Trophoblast cell (in vitro differentiated cells and primary cell): ENCODE results near the gene SF3A1.
A peak's percentile ranks its signal among the peaks of the same experiment; 100 is the strongest.

Source experiments
- DNase-seq, 2 donors: peaks; one replicate each; pipeline ENCODE4 v3.0.0-alpha.2; 2016
- H2AFZ ChIP-seq: 2 replicates; pipeline ENCODE4 v1.6.1; 2013; ENCODE audit warnings: low read length, moderate library complexity, mild to moderate bottlenecking; ENCODE audit not compliant: insufficient read depth, poor library complexity
- H2AK5ac ChIP-seq: 2 replicates; pipeline ENCODE4 v1.6.1; 2013; ENCODE audit warnings: mild to moderate bottlenecking, low read length
- H2BK120ac ChIP-seq: 2 replicates; pipeline ENCODE4 v1.6.1; 2013; ENCODE audit warnings: low read length, mild to moderate bottlenecking, moderate library complexity; ENCODE audit not compliant: insufficient read depth, poor library complexity
- H2BK12ac ChIP-seq: 2 replicates; pipeline ENCODE4 v1.6.1; 2013; ENCODE audit warnings: mild to moderate bottlenecking, low read length, moderate library complexity
- H2BK5ac ChIP-seq: 2 replicates; pipeline ENCODE4 v1.6.1; 2013; ENCODE audit warnings: low read length, low read depth, moderate library complexity, mild to moderate bottlenecking; ENCODE audit not compliant: poor library complexity
- H3K14ac ChIP-seq: 2 replicates; pipeline ENCODE4 v1.6.1; 2013; ENCODE audit warnings: mild to moderate bottlenecking, low read length
- H3K18ac ChIP-seq: 2 replicates; pipeline ENCODE4 v1.6.1; 2013; ENCODE audit warnings: mild to moderate bottlenecking, low read length
- H3K23ac ChIP-seq: 2 replicates; pipeline ENCODE4 v1.6.1; 2013; ENCODE audit warnings: low read length
- H3K27ac ChIP-seq: 2 replicates; pipeline ENCODE4 v1.5.1; 2013; ENCODE audit warnings: low read depth, mild to moderate bottlenecking, inconsistent platforms, low read length, moderate library complexity
- H3K27me3 ChIP-seq: 2 replicates; pipeline ENCODE4 v1.6.1; 2013; ENCODE audit warnings: inconsistent platforms, mild to moderate bottlenecking, low read length, moderate library complexity; ENCODE audit not compliant: insufficient read depth
- H3K36me3 ChIP-seq, 2 experiments: 1 replicate in 1 of 2; 2 replicates in 1 of 2; pipeline ENCODE4 v1.6.1; 2013; ENCODE audit warnings: low read length in 2 of 2, mild to moderate bottlenecking in 2 of 2, moderate library complexity in 1 of 2; ENCODE audit not compliant: insufficient read depth in 2 of 2, control insufficient read depth in 1 of 2
- H3K4ac ChIP-seq: 2 replicates; pipeline ENCODE4 v1.6.1; 2013; ENCODE audit warnings: low read depth, mild to moderate bottlenecking, low read length, moderate library complexity
- H3K4me1 ChIP-seq, 2 experiments: 1 replicate in 1 of 2; 2 replicates in 1 of 2; pipeline ENCODE4 v1.6.1; 2013; ENCODE audit warnings: low read length in 2 of 2, mild to moderate bottlenecking in 2 of 2, moderate library complexity in 1 of 2; ENCODE audit not compliant: insufficient read depth in 2 of 2, control insufficient read depth in 1 of 2
- H3K4me2 ChIP-seq: 2 replicates; pipeline ENCODE4 v1.6.1; 2013; ENCODE audit warnings: inconsistent platforms, mild to moderate bottlenecking, low read length, moderate library complexity
- H3K4me3 ChIP-seq: 2 replicates; pipeline ENCODE4 v1.5.1; 2013; ENCODE audit warnings: mild to moderate bottlenecking, low read depth, low read length, inconsistent platforms
- H3K79me1 ChIP-seq: one replicate; pipeline ENCODE4 v1.6.1; 2013; ENCODE audit warnings: low read length
- H3K79me2 ChIP-seq: 2 replicates; pipeline ENCODE4 v1.6.1; 2013; ENCODE audit warnings: low read length, mild to moderate bottlenecking; ENCODE audit not compliant: control insufficient read depth, insufficient read depth, poor library complexity
- H3K9ac ChIP-seq: 2 replicates; pipeline ENCODE4 v1.6.1; 2013; ENCODE audit warnings: mild to moderate bottlenecking, low read length
- H3K9me3 ChIP-seq: 2 replicates; pipeline ENCODE4 v1.6.1; 2013; ENCODE audit warnings: low read depth, mild to moderate bottlenecking, control low read depth, inconsistent platforms, low read length; ENCODE audit not compliant: insufficient read depth
- H4K12ac ChIP-seq: 2 replicates; pipeline ENCODE4 v1.6.1; 2013; ENCODE audit warnings: low read depth, mild to moderate bottlenecking, low read length, moderate library complexity
- H4K8ac ChIP-seq: 2 replicates; pipeline ENCODE4 v1.6.1; 2013; ENCODE audit warnings: low read depth, mild to moderate bottlenecking, low read length, moderate library complexity
- H4K91ac ChIP-seq: one replicate; pipeline ENCODE4 v1.6.1; 2013; ENCODE audit warnings: low read depth, mild to moderate bottlenecking, low read length, moderate library complexity
- WGBS: extraction: QIAGEN DNeasy Blood & Tissue Kit; methylation state at CpG from one replicate; pipeline ENCODE4 v1.1.7; 2013; ENCODE audit warnings: missing lambda C conversion rate; ENCODE audit not compliant: insufficient read length, insufficient coverage; ENCODE audit errors: extremely low coverage; 5-methylcytosine and 5-hydroxymethylcytosine counted together

The SF3A1 gene

GRCh38 chr22:30361916-30362650 lies 5.4 kb upstream of the SF3A1 start:
- no peak for DNase-seq
- WGBS: no CpG with 5 or more reads among the region's 10 CpGs

DNA sequence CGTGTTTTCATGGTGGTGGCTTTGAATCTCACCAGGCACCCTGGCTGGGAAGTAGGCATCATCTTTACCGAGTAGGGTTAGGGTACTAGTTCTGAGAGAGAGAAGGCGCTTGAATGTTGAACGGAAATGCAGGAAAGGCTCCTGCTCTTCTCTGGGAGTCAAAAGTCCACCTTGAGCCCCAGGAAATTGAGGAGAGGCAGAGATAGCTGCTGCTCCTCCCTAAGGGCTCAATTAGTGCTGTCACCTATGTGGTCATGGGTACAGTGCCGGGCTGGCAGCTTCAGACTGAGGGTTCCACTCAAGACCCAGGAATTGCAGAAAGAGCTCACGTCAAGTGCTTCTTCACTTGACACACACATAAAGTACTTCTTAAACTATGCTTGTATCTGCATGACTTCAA lies 1.8 kb upstream of the SF3A1 start:
- no peak for DNase-seq
- Histone ChIP-seq H2AK5ac (no peak overlapping the region), H3K27ac (no peak overlapping the region), H2AFZ (no peak overlapping the region), H3K36me3 (peaks cover 0 to 2% of the 10 kb centered on the region in 2 experiments), H3K14ac (no peak overlapping the region), H3K79me1 (peaks cover 11% of the 10 kb centered on the region), H2BK12ac (no peak overlapping the region), H4K91ac (no peak overlapping the region), H3K4me1 (peaks cover 2 to 8% of the 10 kb centered on the region in 2 experiments), H2BK5ac (no peak overlapping the region), H3K4me2 (no peak overlapping the region), H4K8ac (no peak overlapping the region), H3K9me3 (no peaks in the 10 kb centered on the region), H3K23ac (no peak overlapping the region), H2BK120ac (no peak overlapping the region), H3K79me2 (peaks cover 18% of the 10 kb centered on the region), H3K4me3 (no peak overlapping the region), H3K9ac (no peak overlapping the region), H3K4ac (no peak overlapping the region), H3K18ac (no peak overlapping the region), H3K27me3 (no peaks in the 10 kb centered on the region), H4K12ac (no peak overlapping the region)
- no CpG with 5 or more reads among the region's 6 CpGs for WGBS

More at GRCh38 chr22:30361916-30362650, 5.4 kb upstream of the SF3A1 start:
- H4K8ac ChIP-seq: no peak overlapping the region
- H3K4me1 ChIP-seq: no peaks in the 10 kb centered on the region
- no peak overlapping the region for H3K14ac ChIP-seq
- H3K4ac ChIP-seq: no peak overlapping the region
- H3K4me3 ChIP-seq: no peak overlapping the region
- no peaks in the 10 kb centered on the region for H3K79me2 ChIP-seq
- H2BK12ac ChIP-seq: no peak overlapping the region
- no peak overlapping the region for H3K27ac ChIP-seq
- no peaks in the 10 kb centered on the region for H3K9me3 ChIP-seq
- H3K18ac ChIP-seq: no peak overlapping the region
- no peak overlapping the region for H2AFZ ChIP-seq
- no peaks in the 10 kb centered on the region for H3K27me3 ChIP-seq
- no peak overlapping the region for H4K91ac ChIP-seq
- H3K4me2 ChIP-seq: no peak overlapping the region
- H3K23ac ChIP-seq: no peak overlapping the region
- no peak overlapping the region for H3K9ac ChIP-seq
- peaks cover 1% of the 10 kb centered on the region for H3K79me1 ChIP-seq
- no peak overlapping the region for H2BK5ac ChIP-seq
- no peak overlapping the region for H2BK120ac ChIP-seq
- H3K36me3 ChIP-seq: peaks cover 5 to 7% of the 10 kb centered on the region in 2 experiments
- H2AK5ac ChIP-seq: no peak overlapping the region
- no peak overlapping the region for H4K12ac ChIP-seq

- Histone ChIP-seq H3K79me1 (peaks cover 11% of the 10 kb centered on the region), H3K9me3 (no peaks in the 10 kb centered on the region), H2BK12ac (no peak overlapping the region), H3K4me2 (no peak overlapping the region), H3K4ac (no peak overlapping the region), H3K4me1 (peaks cover 2 to 8% of the 10 kb centered on the region in 2 experiments), H4K12ac (no peak overlapping the region), H3K23ac (no peak overlapping the region), H4K8ac (no peak overlapping the region), H3K36me3 (peaks cover under 1 to 6% of the 10 kb centered on the region in 2 experiments), H3K27ac (no peak overlapping the region), H2BK120ac (no peak overlapping the region), H3K79me2 (peaks cover 18% of the 10 kb centered on the region), H3K9ac (no peak overlapping the region), H2AFZ (no peak overlapping the region), H3K18ac (no peak overlapping the region), H3K27me3 (no peaks in the 10 kb centered on the region), H2BK5ac (no peak overlapping the region), H3K4me3 (no peak overlapping the region), H2AK5ac (no peak overlapping the region), H3K14ac (no peak overlapping the region), H4K91ac (no peak overlapping the region)
- no CpG with 5 or more reads among the region's 22 CpGs for WGBS
- DNase-seq: no peak
These were observed 1.0 kb upstream of the SF3A1 start for GRCh38 chr22:30357650-30358215.

GRCh38 chr22:30357236-30357570 lies 509 bp upstream of the SF3A1 start:
- no peak overlapping the region for H3K18ac ChIP-seq
- peak overlapping the region; percentile 15 for H2BK120ac ChIP-seq
- peaks cover 11% of the 10 kb centered on the region for H3K79me1 ChIP-seq
- H4K91ac ChIP-seq: peak overlapping the region; percentile 31
- H4K8ac ChIP-seq: peak overlapping the region; percentile 79
- peaks cover 2 to 8% of the 10 kb centered on the region in 2 experiments for H3K4me1 ChIP-seq
- no peak overlapping the region for H3K23ac ChIP-seq
- H3K9me3 ChIP-seq: no peaks in the 10 kb centered on the region
- peak overlapping the region; percentile 93 for H2AFZ ChIP-seq
- no peak overlapping the region for H3K14ac ChIP-seq
- no peak overlapping the region for H3K27ac ChIP-seq
- H3K4ac ChIP-seq: peak overlapping the region; percentile 25
- no peaks in the 10 kb centered on the region for H3K27me3 ChIP-seq
- peaks cover 5 to 12% of the 10 kb centered on the region in 2 experiments for H3K36me3 ChIP-seq
- no peak overlapping the region for H2BK5ac ChIP-seq
- H3K4me3 ChIP-seq: peak overlapping the region; percentile 100
- peak overlapping the region; percentile 16 for H4K12ac ChIP-seq
- H2AK5ac ChIP-seq: no peak overlapping the region
- H3K79me2 ChIP-seq: peaks cover 18% of the 10 kb centered on the region
- H3K9ac ChIP-seq: peak overlapping the region; percentile 17
- WGBS: no CpG with 5 or more reads among the region's 9 CpGs
- H3K4me2 ChIP-seq: peak overlapping the region; percentile 89
- no peak for DNase-seq
- H2BK12ac ChIP-seq: no peak overlapping the region
